PC-9 (cell line): ENCODE measurements around the gene EHBP1L1. TPM values are rescaled to one million over a fixed set of nuclear protein-coding genes. Genes with fewer than 3 reads are reported as not detected.

Experiments
- BruUV-seq: library from RNA; stranded (reverse); fragments of 400-500 nt; replicated peaks from 2 replicates; lab custom pipeline; 2021; lab: Mats Ljungman, UMichigan
- CTCF ChIA-PET: fragments of 300-600 bp; sonication (Branson Sonifier 250); formaldehyde crosslinking; loops from one replicate; lab custom pipeline; 2022; ENCODE audit warnings: antibody characterized with exemption; lab: Charles Lee
- POLR2A ChIA-PET: fragments of 300-600 bp; sonication (Branson Sonifier 250); formaldehyde crosslinking; loops from one replicate; lab custom pipeline; 2022; ENCODE audit warnings: antibody characterized with exemption; ENCODE audit not compliant: unreplicated experiment; lab: Charles Lee
- DNase-seq, 2 experiments: peaks; one replicate each; pipeline versions ENCODE4 v3.0.0 to v3.0.0-alpha.2; 2015 to 2022; ENCODE audit warnings: mixed read lengths in 1 of 2
- H2AFZ ChIP-seq: fragments of 200-600 bp; sonication (generic); 2 replicates; pipeline ENCODE4 v1.8.1; 2017; ENCODE audit warnings: antibody characterized with exemption
- H3F3A ChIP-seq: fragments of 200-600 bp; sonication (generic); 2 replicates; pipeline ENCODE4 v1.8.1; 2017; ENCODE audit warnings: antibody characterized with exemption, mild to moderate bottlenecking, low read depth; ENCODE audit not compliant: insufficient read depth
- H3K27ac ChIP-seq: fragments of 200-600 bp; sonication (generic); 2 replicates; pipeline ENCODE4 v1.6.1; 2016; ENCODE audit warnings: mixed run types
- H3K27me3 ChIP-seq: fragments of 200-600 bp; sonication (generic); 2 replicates; pipeline ENCODE4 v1.6.1; 2016; ENCODE audit warnings: low read depth, mixed run types; ENCODE audit not compliant: insufficient read depth
- H3K36me3 ChIP-seq: fragments of 200-600 bp; sonication (generic); 2 replicates; pipeline ENCODE4 v1.6.1; 2016; ENCODE audit warnings: low read depth, mixed run types
- H3K4me1 ChIP-seq: fragments of 200-600 bp; sonication (generic); replicated peaks from 2 replicates; pipeline ENCODE4 v1.6.1; 2016; ENCODE audit warnings: mixed run types; ENCODE audit not compliant: insufficient read depth
- H3K4me2 ChIP-seq: fragments of 200-600 bp; sonication (generic); 2 replicates; pipeline ENCODE4 v1.6.1; 2017; ENCODE audit warnings: mixed run types
- H3K4me3 ChIP-seq: fragments of 200-600 bp; sonication (generic); 2 replicates; pipeline ENCODE4 v1.6.1; 2016; ENCODE audit warnings: mixed run types
- H3K79me2 ChIP-seq: fragments of 200-600 bp; sonication (generic); 2 replicates; pipeline ENCODE4 v1.6.1; 2017; ENCODE audit warnings: low read depth, mixed run types
- H3K9me2 ChIP-seq: fragments of 200-600 bp; sonication (generic); 2 replicates; pipeline ENCODE4 v1.8.1; 2017; ENCODE audit warnings: mild to moderate bottlenecking; ENCODE audit not compliant: insufficient read depth
- H3K9me3 ChIP-seq: fragments of 200-600 bp; sonication (generic); 2 replicates; pipeline ENCODE4 v1.8.1; 2016; ENCODE audit warnings: low read depth; ENCODE audit not compliant: insufficient read depth
- H4K20me1 ChIP-seq: fragments of 200-600 bp; sonication (generic); 2 replicates; pipeline ENCODE4 v1.8.1; 2017; ENCODE audit not compliant: insufficient read depth
- CTCF ChIP-seq: fragments of 200-600 bp; sonication (generic); conservative IDR thresholded peaks from 2 replicates; pipeline ENCODE4 v1.6.1; 2017; ENCODE audit warnings: mixed run types, antibody characterized with exemption, mild to moderate bottlenecking, moderate library complexity
- EZH2 ChIP-seq: fragments of 200-600 bp; sonication (generic); IDR thresholded peaks from 2 replicates; pipeline ENCODE4 v1.8.0; 2017; ENCODE audit warnings: antibody characterized with exemption, low read depth
- intact Hi-C: fragments of 100-400 bp; cut with micrococcal nuclease; formaldehyde crosslinking; loops from one replicate; pipeline ENCODE4 v1.10.0; 2022; ENCODE audit not compliant: unreplicated experiment
- total RNA-seq: library from RNA; stranded (reverse); gene quantifications from 2 replicates; pipeline ENCODE4 v1.2.3, GENCODE V29; 2021

Gene EHBP1L1
- total RNA-seq, 1 experiment from 2014 or later = 123 TPM

GRCh38 chr11:65578667-65579066 is 2.8 kb downstream of the EHBP1L1 start:
- no peak overlapping the region for H2AFZ ChIP-seq
- CTCF ChIA-PET = interaction anchor here (0.5 kb wide), 1 partner anchor 32 kb away, joined by 6 read pairs; no protein-coding TSS in a partner anchor

GRCh38 chr11:65579291-65579690 is 3.4 kb downstream of the EHBP1L1 start:
- Histone ChIP-seq H3K36me3 (no peaks in the 10 kb centered on the region; the same call in 1 of the 2 replicates), H4K20me1 (peaks cover 7% of the 10 kb centered on the region; the same call in 1 of the 2 replicates), H3K79me2 (peaks cover 27% of the 10 kb centered on the region), H3K4me3 (no peak overlapping the region), H2AFZ (no peak overlapping the region), H3K4me2 (no peak overlapping the region), H3K27me3 (no peaks in the 10 kb centered on the region), H3K4me1 (peaks cover 32% of the 10 kb centered on the region), H3F3A (peaks cover 38% of the 10 kb centered on the region), H3K27ac (no peak overlapping the region), H3K9me2 (no peaks in the 10 kb centered on the region), H3K9me3 (no peaks in the 10 kb centered on the region)
- BruUV-seq = no TSS peak
- CTCF ChIA-PET = interaction anchor here (0.5 to 0.7 kb wide), 3 partner anchors 32 to 198 kb away, joined by 4 to 8 read pairs (median 6); no protein-coding TSS in a partner anchor
- DNase-seq = no peak
- TF ChIP-seq EZH2 (no peak), CTCF (no peak)
- POLR2A ChIA-PET = interaction anchor here (0.7 kb wide), 1 partner anchor 25 kb away, joined by 12 read pairs; no protein-coding TSS in a partner anchor
- intact Hi-C loops = no loop called here

More at GRCh38 chr11:65578667-65579066, 2.8 kb downstream of the EHBP1L1 start:
- H3K4me1 ChIP-seq = peaks cover 35% of the 10 kb centered on the region
- intact Hi-C loops = no loop called here
- no peak overlapping the region for H3K4me3 ChIP-seq
- H3K27me3 ChIP-seq = no peaks in the 10 kb centered on the region
- POLR2A ChIA-PET = no interaction called here
- TF ChIP-seq EZH2 (no peak), CTCF (no peak)
- peaks cover 27% of the 10 kb centered on the region for H3K79me2 ChIP-seq
- BruUV-seq = no TSS peak
- DNase-seq = no peak
- no peaks in the 10 kb centered on the region; the same call in 1 of the 2 replicates for H3K36me3 ChIP-seq
- no peak overlapping the region for H3K4me2 ChIP-seq
- H3K9me2 ChIP-seq = no peaks in the 10 kb centered on the region
- H3K9me3 ChIP-seq = no peaks in the 10 kb centered on the region
- H4K20me1 ChIP-seq = peaks cover 7% of the 10 kb centered on the region; the same call in 1 of the 2 replicates
- peaks cover 41% of the 10 kb centered on the region for H3F3A ChIP-seq
- H3K27ac ChIP-seq = no peak overlapping the region

- Histone ChIP-seq H3K9me3 (no peaks in the 10 kb centered on the region), H4K20me1 (peaks cover 7% of the 10 kb centered on the region; the same call in 1 of the 2 replicates), H3F3A (peaks cover 32% of the 10 kb centered on the region), H3K36me3 (no peaks in the 10 kb centered on the region; the same call in 1 of the 2 replicates), H3K4me1 (peaks cover 23% of the 10 kb centered on the region), H3K4me2 (no peak overlapping the region), H2AFZ (no peak overlapping the region), H3K27ac (no peak overlapping the region), H3K9me2 (no peaks in the 10 kb centered on the region), H3K4me3 (no peak overlapping the region), H3K27me3 (no peaks in the 10 kb centered on the region), H3K79me2 (peaks cover 27% of the 10 kb centered on the region)
- TF ChIP-seq CTCF = no peak
- TF ChIP-seq EZH2 = no peak
- BruUV-seq = no TSS peak
- no peak for DNase-seq
- CTCF ChIA-PET = no interaction called here
- POLR2A ChIA-PET = no interaction called here
- intact Hi-C loops = no loop called here
Measured at GRCh38 chr11:65580031-65580692, 4.3 kb downstream of the EHBP1L1 start.
